ENCODE results near the gene SV2C. TPM values are rescaled to one million over a fixed set of nuclear protein-coding genes. Genes with fewer than 3 reads are reported as not detected.
A peak's percentile ranks its signal among the peaks of the same experiment; 100 is the strongest.

SV2C gene
- total and polyA plus RNA-seq, 2 donors (not counting 1 experiment from before 2014, with no cell fraction given) = not detected

GRCh38 chr5:76342474-76342873 is 259.3 kb downstream of the SV2C start:
- Histone ChIP-seq H3K27me3 (ENCODE audit: control insufficient read depth, insufficient read depth, low read length) (no peaks in the 10 kb centered on the region), H2AFZ (ENCODE audit: low read length) (no peak overlapping the region), H3K4me2 (ENCODE audit: extremely low read depth, insufficient read depth, low read length) (no peak overlapping the region), H3K4me1 (ENCODE audit: control insufficient read depth, extremely low read depth, insufficient read depth, low read length) (no peaks in the 10 kb centered on the region), H4K20me1 (ENCODE audit: control insufficient read depth, extremely low read depth, insufficient read depth, low read length) (no peaks in the 10 kb centered on the region), H3K9me3 (ENCODE audit: control insufficient read depth, insufficient read depth, low read depth, low read length) (no peaks in the 10 kb centered on the region), H3K9ac (ENCODE audit: insufficient read depth, low read length) (no peak overlapping the region), H3K36me3 (ENCODE audit: control insufficient read depth, insufficient read depth, low read length) (no peaks in the 10 kb centered on the region), H3K79me2 (ENCODE audit: control insufficient read depth, insufficient read depth, low read length) (no peaks in the 10 kb centered on the region), H3K4me3 (replicated peaks in 1 of 4; ENCODE audit: control extremely low read depth in 1 of 4, insufficient read depth in 1 of 4, low read depth in 3 of 4, low read length in 4 of 4) (no peak overlapping the region), H3K27ac (ENCODE audit: insufficient read depth, low read length) (no peak overlapping the region)
- DNase-seq (ENCODE audit: low read depth in 2 of 2) = no peak
- TF ChIP-seq EZH2 (IDR thresholded peaks at IDR 0.05; ENCODE audit: low read length, missing control alignments) = no peak
- no peak for TF ChIP-seq CTCF (conservative IDR thresholded peaks at IDR 0.05 in 1 of 2, IDR thresholded peaks at IDR 0.05 in 1 of 2; ENCODE audit: low read depth in 1 of 2, low read length in 2 of 2)

GRCh38 chr5:76345582-76345981 is 262.4 kb downstream of the SV2C start:
- Histone ChIP-seq H3K9ac (ENCODE audit: insufficient read depth, low read length) (no peak overlapping the region), H3K79me2 (ENCODE audit: control insufficient read depth, insufficient read depth, low read length) (no peaks in the 10 kb centered on the region), H4K20me1 (ENCODE audit: control insufficient read depth, extremely low read depth, insufficient read depth, low read length) (no peaks in the 10 kb centered on the region), H3K36me3 (ENCODE audit: control insufficient read depth, insufficient read depth, low read length) (no peaks in the 10 kb centered on the region), H3K4me1 (ENCODE audit: control insufficient read depth, extremely low read depth, insufficient read depth, low read length) (no peaks in the 10 kb centered on the region), H3K4me2 (ENCODE audit: extremely low read depth, insufficient read depth, low read length) (no peak overlapping the region), H2AFZ (ENCODE audit: low read length) (no peak overlapping the region), H3K27ac (ENCODE audit: insufficient read depth, low read length) (no peak overlapping the region), H3K4me3 (replicated peaks in 1 of 4; ENCODE audit: control extremely low read depth in 1 of 4, insufficient read depth in 1 of 4, low read depth in 3 of 4, low read length in 4 of 4) (no peak overlapping the region), H3K27me3 (ENCODE audit: control insufficient read depth, insufficient read depth, low read length) (no peaks in the 10 kb centered on the region), H3K9me3 (ENCODE audit: control insufficient read depth, insufficient read depth, low read depth, low read length) (no peaks in the 10 kb centered on the region)
- DNase-seq (ENCODE audit: low read depth in 2 of 2) = peak in 1 of 2 donors; percentile 6
- TF ChIP-seq EZH2 (IDR thresholded peaks at IDR 0.05; ENCODE audit: low read length, missing control alignments) (no peak), CTCF (conservative IDR thresholded peaks at IDR 0.05 in 1 of 2, IDR thresholded peaks at IDR 0.05 in 1 of 2; ENCODE audit: low read depth in 1 of 2, low read length in 2 of 2) (no peak)

GRCh38 chr5:76351176-76351575 is 268.0 kb downstream of the SV2C start:
- Histone ChIP-seq H3K79me2 (ENCODE audit: control insufficient read depth, insufficient read depth, low read length) (no peaks in the 10 kb centered on the region), H4K20me1 (ENCODE audit: control insufficient read depth, extremely low read depth, insufficient read depth, low read length) (no peaks in the 10 kb centered on the region), H3K36me3 (ENCODE audit: control insufficient read depth, insufficient read depth, low read length) (no peaks in the 10 kb centered on the region), H2AFZ (ENCODE audit: low read length) (no peak overlapping the region), H3K4me1 (ENCODE audit: control insufficient read depth, extremely low read depth, insufficient read depth, low read length) (no peaks in the 10 kb centered on the region), H3K4me3 (replicated peaks in 1 of 4; ENCODE audit: control extremely low read depth in 1 of 4, insufficient read depth in 1 of 4, low read depth in 3 of 4, low read length in 4 of 4) (no peak overlapping the region), H3K9ac (ENCODE audit: insufficient read depth, low read length) (no peak overlapping the region), H3K27me3 (ENCODE audit: control insufficient read depth, insufficient read depth, low read length) (no peaks in the 10 kb centered on the region), H3K4me2 (ENCODE audit: extremely low read depth, insufficient read depth, low read length) (no peak overlapping the region), H3K9me3 (ENCODE audit: control insufficient read depth, insufficient read depth, low read depth, low read length) (no peaks in the 10 kb centered on the region), H3K27ac (ENCODE audit: insufficient read depth, low read length) (no peak overlapping the region)
- no peak for TF ChIP-seq CTCF (conservative IDR thresholded peaks at IDR 0.05 in 1 of 2, IDR thresholded peaks at IDR 0.05 in 1 of 2; ENCODE audit: low read depth in 1 of 2, low read length in 2 of 2)
- no peak for DNase-seq (ENCODE audit: low read depth in 2 of 2)

Data from fibroblast of lung (primary cell).